ENCODE data around the gene SPOCD1.

SPOCD1 gene

DNA sequence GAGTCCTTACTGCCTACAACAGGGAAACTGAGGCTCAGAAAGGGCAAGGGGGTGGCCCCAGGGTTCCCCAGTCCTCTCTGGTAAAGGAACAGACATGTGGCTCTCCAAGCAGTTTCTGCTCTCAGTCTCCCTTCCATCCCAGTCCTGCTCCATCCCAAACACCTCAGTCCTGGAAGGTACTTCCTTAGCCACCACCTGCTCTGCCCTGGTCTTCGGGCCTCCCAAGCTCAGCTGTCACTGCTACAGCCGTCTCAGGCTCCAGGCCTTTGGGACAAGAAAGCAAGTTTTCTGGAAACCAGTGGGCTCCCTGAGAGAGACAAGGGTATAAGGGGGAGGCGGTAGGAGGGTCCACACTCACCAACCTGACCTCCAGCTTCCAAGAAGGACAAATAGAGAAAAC is 28.6 kb downstream of the SPOCD1 start:
- no peak for DNase-seq
- no peak for ATAC-seq

DNA sequence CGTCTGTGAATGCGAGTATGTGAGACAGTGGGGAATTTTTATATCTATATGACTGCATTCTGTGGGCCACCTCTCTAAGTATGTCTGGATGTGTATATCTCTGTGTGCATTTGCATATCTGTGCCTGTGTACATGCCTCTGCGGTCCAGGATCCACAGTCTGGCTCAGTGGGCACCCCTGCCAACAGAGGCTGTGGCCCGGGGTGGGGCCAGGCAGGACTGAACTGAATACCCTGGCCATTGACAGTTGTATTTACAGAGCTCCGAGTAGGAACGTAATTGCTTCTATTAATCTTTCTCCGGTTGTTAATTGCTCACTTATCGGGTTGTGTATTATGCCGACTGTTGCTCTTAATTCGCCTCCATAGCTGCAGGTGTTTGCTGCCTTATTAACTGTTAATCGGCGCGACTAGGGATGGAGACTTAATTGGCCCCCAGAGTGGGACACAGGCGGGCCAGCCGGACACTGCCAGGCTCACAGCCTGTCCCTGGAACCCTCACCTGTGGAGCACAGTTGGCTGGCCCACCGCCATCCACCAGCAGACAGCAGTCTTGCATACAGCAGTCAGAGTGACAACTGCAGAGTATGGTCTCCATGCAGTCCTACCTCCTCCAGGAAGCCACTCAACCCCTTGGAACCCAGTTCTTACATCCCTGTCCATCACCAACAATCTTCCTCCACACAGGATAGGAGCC is 29.3 kb downstream of the SPOCD1 start:
- ATAC-seq, result no peak

GRCh38 chr1:31785947-31786290 is 29.9 kb downstream of the SPOCD1 start:
- no peak for DNase-seq
- ATAC-seq, result no peak

More for the DNA sequence above, 29.3 kb downstream of the SPOCD1 start:
- no peak for DNase-seq

- ATAC-seq (no peak), DNase-seq (no peak)
These were observed 30.5 kb downstream of the SPOCD1 start for GRCh38 chr1:31785020-31785946.

- DNase-seq, result no peak
- ATAC-seq, result no peak
These were observed 31.3 kb downstream of the SPOCD1 start for GRCh38 chr1:31784356-31785019.

DNA sequence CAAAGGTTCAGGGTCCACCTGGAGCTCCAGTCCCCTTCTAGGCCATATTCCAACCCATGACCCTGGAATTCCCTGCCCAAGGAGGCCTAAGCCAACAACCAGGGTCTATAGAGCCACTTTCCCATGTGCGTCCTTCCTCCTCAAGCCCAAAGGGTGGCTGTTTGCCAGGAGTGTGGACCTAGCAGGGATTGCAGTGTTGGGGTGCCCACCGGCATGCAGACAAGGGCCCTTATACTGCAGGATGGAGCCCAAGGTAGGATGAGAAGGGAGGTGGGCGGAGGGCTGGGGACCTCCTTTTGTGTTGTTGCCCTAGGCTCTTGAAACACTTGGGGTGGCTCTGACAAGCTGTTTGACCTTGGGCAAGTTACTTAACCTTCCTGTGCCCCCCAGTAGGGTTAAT is 32.0 kb downstream of the SPOCD1 start:
- DNase-seq (no peak), ATAC-seq (no peak)

GRCh38 chr1:31782421-31783410 is 33.1 kb downstream of the SPOCD1 start:
- no peak for DNase-seq
- ATAC-seq, result no peak

GRCh38 chr1:31781756-31782371 is 34.0 kb downstream of the SPOCD1 start:
- DNase-seq, result no peak
- ATAC-seq, result no peak

DNA sequence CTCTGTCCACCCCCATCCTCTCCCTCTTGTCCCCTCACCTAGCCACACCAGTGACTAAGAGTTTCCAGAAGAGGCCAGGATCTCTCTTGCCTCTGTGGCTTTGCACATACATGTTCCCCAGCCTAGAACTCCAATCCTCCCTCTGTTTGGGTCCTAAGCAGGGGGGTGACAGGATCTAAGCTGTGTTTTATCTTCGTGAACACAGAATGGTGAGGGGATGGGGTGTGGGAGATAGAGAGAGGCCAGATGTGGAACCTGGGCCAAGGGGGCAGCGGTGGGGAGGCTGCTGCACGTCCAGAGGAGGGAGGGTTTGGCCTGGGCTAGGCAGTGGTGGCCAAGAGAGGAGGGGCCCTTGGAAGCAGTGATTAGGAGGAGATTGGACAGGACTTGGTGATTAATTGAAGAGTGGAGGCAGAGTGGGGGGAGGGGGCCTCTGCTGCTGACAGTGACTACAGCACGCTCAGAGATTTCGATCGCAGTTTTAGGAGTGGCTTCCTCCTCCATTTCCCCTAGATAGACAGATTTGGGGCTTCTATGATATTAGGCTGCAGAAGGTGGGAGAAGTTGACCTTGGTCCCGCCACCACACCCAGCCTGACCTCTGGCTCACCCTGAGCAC is 34.6 kb downstream of the SPOCD1 start:
- DNase-seq (no peak), ATAC-seq (no peak)

DNA sequence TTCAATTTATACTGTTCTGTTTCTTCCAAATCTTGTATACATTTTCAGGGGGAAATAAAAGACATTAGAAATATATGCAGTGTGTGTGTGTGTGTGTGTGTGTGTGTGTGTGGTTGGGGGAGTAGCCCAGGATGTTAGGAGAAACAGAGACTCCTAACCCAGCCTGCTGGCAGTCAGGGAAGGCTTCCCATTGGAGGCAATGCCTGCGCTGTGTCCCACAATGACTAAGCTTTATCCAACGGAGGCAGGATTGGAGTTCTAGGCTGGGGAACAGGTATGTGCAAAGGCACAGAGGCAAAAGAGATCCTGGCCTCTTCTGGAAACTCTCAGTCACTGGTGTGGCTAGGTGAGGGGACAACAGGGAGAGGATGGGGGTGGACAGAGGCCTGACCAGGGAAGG is 35.2 kb downstream of the SPOCD1 start:
- ATAC-seq (no peak), DNase-seq (no peak)

DNA sequence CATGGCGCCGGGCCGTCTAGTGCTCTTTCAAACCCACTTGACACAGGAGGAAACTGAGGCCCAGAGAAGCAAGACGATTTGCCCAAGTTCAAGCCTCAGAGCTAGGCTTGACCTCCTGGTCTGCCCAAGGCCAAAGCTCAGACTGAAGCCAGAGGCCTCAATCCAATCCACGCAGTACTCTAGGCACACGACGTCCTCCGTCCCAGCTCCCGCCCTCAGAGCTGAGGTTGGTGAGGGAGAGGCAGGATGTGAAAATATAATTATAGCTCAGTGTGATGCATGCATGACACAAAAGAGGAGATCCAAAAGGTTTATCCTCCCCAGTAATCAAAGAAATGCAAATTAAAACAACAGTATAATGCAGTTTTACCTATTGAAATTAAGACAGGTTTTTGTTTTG is 36.1 kb downstream of the SPOCD1 start:
- no peak for ATAC-seq
- DNase-seq, result no peak

DNA sequence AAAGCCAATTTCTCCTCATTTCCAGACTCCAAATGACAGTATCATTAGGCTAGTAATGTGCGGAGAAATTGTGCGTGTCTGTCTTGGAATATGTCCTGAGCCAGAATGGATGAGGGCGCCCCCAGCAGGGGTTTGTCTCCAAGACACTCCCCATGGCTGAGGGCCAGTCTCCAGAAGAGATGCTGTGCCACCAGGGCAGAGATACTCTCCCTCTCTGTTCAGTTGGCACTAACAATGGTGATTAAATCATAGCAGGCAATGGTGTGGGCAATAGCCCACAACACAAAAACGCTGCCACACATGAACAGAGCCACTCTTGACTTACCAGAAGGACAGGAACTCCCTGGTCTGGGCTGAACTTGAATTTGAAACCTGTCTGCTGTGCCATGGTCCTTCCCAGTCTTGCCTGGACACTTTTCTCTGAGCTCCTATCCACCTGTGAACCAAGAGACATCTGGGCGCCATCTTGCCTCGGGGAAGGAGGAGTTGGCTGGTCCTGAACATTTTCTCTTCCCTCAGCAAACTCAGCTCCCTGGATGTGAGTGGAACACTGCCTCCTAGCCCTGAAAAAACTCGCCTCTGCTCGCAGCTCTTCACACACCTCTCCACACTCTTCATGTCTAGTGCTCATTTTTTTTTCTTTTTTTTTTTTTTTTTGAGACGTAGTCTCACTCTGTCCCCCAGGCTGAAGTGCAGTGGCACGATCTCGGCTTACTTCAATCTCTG is 36.9 kb downstream of the SPOCD1 start:
- ATAC-seq (no peak), DNase-seq (no peak)

- DNase-seq (no peak), ATAC-seq (no peak)
These were observed 39.3 kb downstream of the SPOCD1 start for GRCh38 chr1:31776516-31776915.

GRCh38 chr1:31776032-31776431 is 39.8 kb downstream of the SPOCD1 start:
- DNase-seq (no peak), ATAC-seq (no peak)

DNA sequence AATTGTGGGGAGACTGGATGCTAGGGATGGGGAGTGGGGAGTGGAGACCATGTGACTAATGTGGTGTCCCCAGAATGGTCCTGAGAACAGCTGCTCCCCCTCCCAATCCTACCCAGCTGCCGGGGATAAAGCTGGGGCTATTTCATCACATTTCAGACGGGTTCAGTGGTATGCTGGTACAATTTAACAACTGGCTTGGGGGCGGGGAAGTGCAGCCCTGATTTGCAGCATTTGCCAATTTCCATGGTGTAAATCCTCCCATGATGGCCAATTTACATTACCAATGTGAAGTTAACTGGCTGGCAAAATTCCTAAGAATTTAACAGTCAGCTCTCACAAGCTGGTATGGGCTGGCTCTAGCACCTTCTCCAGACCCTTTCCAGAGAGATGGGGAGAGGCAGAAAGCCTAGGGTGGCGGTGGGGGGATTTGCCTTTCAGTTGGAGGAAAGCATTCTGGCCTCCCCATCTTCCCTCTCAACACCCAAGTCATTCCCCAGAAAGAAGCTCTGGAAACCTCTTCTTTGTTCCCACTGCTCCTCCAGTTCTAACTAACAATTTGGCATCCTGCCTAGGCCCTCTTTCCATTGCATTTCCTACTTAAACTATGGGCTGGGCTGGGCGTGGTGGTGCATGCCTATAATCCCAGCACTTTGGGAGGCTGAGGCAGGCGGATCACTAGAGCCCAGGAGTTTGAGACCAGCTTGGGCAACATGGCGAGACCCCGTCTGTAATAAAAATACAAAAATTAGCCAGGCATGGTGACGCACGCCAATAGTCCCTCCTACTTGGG is 40.4 kb downstream of the SPOCD1 start:
- ATAC-seq (no peak), DNase-seq (no peak)

DNA sequence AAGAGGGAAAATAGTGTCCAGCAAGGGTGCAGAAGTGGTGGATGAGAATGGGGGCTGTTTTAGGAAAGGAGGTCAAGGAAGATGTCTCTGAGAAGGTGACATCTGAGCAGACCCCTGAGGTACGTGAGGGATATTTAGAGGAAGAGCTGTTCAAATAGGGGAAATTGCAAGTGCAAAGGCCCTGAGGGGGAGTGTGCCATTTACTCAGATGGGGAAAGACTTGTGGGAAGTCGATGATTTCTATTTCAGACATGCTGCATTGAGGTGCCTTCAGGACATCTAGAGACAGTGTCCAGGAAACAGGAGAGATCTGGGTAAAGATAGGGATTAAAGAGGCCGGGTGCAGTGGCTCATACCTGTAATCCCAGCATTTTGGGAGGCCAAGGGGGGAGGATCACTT is 41.3 kb downstream of the SPOCD1 start:
- DNase-seq, result no peak

DNA sequence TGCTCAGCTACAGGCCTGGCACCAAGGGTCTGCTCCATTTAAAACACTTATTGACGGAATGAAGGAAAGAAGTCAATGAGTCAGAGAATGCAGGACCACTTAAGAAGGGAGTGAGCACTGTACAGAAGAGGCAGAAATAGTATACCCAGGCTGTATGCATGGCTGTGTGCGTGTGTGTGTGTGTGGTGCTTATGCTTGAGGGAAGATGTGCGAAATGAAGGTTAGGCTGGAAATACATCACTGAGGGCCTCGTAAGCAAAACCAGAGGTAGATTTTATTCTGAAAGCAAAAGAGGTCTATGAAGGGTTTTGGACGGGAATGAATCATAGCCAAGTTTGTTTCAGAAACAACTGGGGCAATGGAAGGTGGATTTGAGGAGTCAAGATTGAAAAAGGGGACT is 42.0 kb downstream of the SPOCD1 start:
- no peak for DNase-seq
- ATAC-seq, result no peak

More for the DNA sequence above, 41.3 kb downstream of the SPOCD1 start:
- ATAC-seq, result no peak

DNA sequence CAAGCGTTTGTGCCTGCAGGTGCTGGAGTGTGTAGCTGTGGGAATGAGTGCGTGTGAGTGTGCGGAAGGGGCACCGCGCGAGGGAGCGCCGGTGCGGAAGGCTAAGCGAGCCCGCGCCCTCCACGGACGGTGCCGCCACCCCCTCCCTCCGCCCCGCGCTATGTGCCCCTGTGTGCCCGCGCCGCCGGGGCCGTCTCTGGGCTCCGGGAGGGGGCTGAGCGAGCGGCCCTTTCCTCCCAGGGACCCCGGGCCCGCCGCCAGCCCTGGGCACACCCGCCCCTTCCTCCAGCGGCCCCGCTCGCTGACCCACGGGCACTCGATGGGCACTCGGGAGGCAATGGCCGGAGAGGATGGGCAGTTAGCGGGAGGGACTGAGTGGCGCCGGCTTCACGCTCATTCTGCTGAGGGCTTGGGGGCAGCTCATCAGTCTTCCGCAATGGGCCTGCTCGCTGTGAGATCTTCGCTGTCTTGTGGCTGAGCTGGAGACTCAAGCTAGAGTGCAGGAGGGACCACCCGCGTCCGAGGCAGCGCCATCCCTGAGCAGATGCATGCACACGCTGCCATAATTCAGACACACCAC is 43.1 kb downstream of the SPOCD1 start:
- no peak for ATAC-seq
- DNase-seq, result no peak

Data from stimulated activated naive CD8-positive, alpha-beta T cell treated with anti-CD3 and anti-CD28 coated beads, Interleukin-15, Interleukin-2, amounts not matched to agents 100 U/mL and 50 U/mL, for 24 hours (primary cell).